SU-DHL-6 (cell line): ENCODE data around the gene RALBP1.

Experiments used
- EZH2phosphoT487 ChIP-seq: fragments of 200-600 bp; sonication (generic), shearing (Covaris generic); conservative IDR thresholded peaks from 2 replicates; pipeline ENCODE4 v1.6.1; 2018; ENCODE audit warnings: mild to moderate bottlenecking, antibody characterized with exemption, low read length, moderate library complexity, mixed read lengths
- TF ChIP-seq, protein P1 (sequence below): fragments of 200-600 bp; sonication (generic); IDR thresholded peaks from one replicate; pipeline ENCODE4 v1.5.1; 2017; ENCODE audit warnings: antibody characterized with exemption, mild to moderate bottlenecking, low read length, moderate library complexity; ENCODE audit not compliant: insufficient read depth, poor library complexity, severe bottlenecking

DNA sequence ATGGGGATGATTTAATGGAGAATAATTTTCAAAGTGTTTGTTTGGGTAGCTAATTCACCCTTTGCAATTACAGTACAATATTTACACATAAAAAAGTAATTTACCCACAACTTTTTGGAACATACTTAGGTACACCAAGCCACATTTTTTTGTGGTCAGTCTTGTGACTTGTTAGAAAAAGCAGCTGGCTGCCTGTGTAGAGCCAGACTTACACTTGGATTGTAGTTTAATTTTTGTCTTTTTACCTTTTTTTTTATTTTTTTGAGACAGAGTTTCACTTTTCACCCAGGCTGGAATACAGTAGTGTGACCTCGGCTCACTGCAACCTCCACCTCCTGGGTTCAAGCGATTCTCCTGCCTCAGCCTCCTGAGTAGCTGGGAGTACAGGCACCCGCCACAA lies 45.4 kb downstream of the RALBP1 start:
- TF ChIP-seq, protein P1, sequence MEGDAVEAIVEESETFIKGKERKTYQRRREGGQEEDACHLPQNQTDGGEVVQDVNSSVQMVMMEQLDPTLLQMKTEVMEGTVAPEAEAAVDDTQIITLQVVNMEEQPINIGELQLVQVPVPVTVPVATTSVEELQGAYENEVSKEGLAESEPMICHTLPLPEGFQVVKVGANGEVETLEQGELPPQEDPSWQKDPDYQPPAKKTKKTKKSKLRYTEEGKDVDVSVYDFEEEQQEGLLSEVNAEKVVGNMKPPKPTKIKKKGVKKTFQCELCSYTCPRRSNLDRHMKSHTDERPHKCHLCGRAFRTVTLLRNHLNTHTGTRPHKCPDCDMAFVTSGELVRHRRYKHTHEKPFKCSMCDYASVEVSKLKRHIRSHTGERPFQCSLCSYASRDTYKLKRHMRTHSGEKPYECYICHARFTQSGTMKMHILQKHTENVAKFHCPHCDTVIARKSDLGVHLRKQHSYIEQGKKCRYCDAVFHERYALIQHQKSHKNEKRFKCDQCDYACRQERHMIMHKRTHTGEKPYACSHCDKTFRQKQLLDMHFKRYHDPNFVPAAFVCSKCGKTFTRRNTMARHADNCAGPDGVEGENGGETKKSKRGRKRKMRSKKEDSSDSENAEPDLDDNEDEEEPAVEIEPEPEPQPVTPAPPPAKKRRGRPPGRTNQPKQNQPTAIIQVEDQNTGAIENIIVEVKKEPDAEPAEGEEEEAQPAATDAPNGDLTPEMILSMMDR: no peak
- no peak for TF ChIP-seq EZH2phosphoT487
